H9 (cell line): ENCODE data around the gene TRMU. TPM values are rescaled to one million over a fixed set of nuclear protein-coding genes. Genes with fewer than 3 reads are reported as not detected.
A peak's percentile ranks its signal among the peaks of the same experiment; 100 is the strongest.

Experiments
- DNase-seq: peaks from one replicate; pipeline ENCODE4 v3.0.0-alpha.2; 2017
- H2AFZ ChIP-seq: one replicate; pipeline ENCODE4 v1.6.1; 2013; ENCODE audit warnings: mild to moderate bottlenecking, low read length, control low read depth, moderate library complexity
- H2AK5ac ChIP-seq: 2 replicates; pipeline ENCODE4 v1.6.1; 2013; ENCODE audit warnings: low read length, control low read depth, mixed read lengths; ENCODE audit not compliant: insufficient read length
- H2BK120ac ChIP-seq: one replicate; pipeline ENCODE4 v1.6.1; 2013; ENCODE audit warnings: low read depth, mild to moderate bottlenecking, low read length, control low read depth, inconsistent platforms; ENCODE audit not compliant: poor library complexity, severe bottlenecking
- H2BK12ac ChIP-seq: 2 replicates; pipeline ENCODE4 v1.6.1; 2013; ENCODE audit warnings: low read length, control low read depth, mixed read lengths, low read depth; ENCODE audit not compliant: insufficient read length
- H2BK15ac ChIP-seq: 2 replicates; pipeline ENCODE4 v1.6.1; 2013; ENCODE audit warnings: low read depth, low read length, control low read depth
- H2BK20ac ChIP-seq: one replicate; pipeline ENCODE4 v1.6.1; 2013; ENCODE audit warnings: low read depth, mild to moderate bottlenecking, low read length, control low read depth, inconsistent platforms; ENCODE audit not compliant: poor library complexity, severe bottlenecking
- H2BK5ac ChIP-seq: 2 replicates; pipeline ENCODE4 v1.6.1; 2013; ENCODE audit warnings: low read length, control low read depth, mixed read lengths; ENCODE audit not compliant: insufficient read length
- H3K14ac ChIP-seq: 2 replicates; pipeline ENCODE4 v1.6.1; 2013; ENCODE audit warnings: low read length, control low read depth; ENCODE audit not compliant: insufficient read depth
- H3K18ac ChIP-seq: 2 replicates; pipeline ENCODE4 v1.6.1; 2013; ENCODE audit warnings: low read depth, mild to moderate bottlenecking, mixed read lengths, low read length, control low read depth; ENCODE audit not compliant: insufficient read length
- H3K23ac ChIP-seq: 2 replicates; pipeline ENCODE4 v1.6.1; 2013; ENCODE audit warnings: low read length, control low read depth, mixed read lengths, low read depth; ENCODE audit not compliant: insufficient read length
- H3K23me2 ChIP-seq: 2 replicates; pipeline ENCODE4 v1.6.1; 2013; ENCODE audit warnings: low read depth, mild to moderate bottlenecking, mixed read lengths, low read length, control low read depth; ENCODE audit not compliant: insufficient read length, poor library complexity, severe bottlenecking
- H3K27ac ChIP-seq: 2 replicates; pipeline ENCODE4 v1.5.1; 2013; ENCODE audit warnings: low read length, control low read depth, mixed read lengths, low read depth; ENCODE audit not compliant: insufficient read length
- H3K27me3 ChIP-seq: 2 replicates; pipeline ENCODE4 v1.6.1; 2013; ENCODE audit warnings: low read length, control low read depth, inconsistent platforms; ENCODE audit not compliant: insufficient read depth
- H3K4ac ChIP-seq: 2 replicates; pipeline ENCODE4 v1.6.1; 2013; ENCODE audit warnings: low read depth, mild to moderate bottlenecking, control low read depth, inconsistent platforms, low read length, moderate library complexity
- H3K4me1 ChIP-seq: 2 replicates; pipeline ENCODE4 v1.6.1; 2013; ENCODE audit warnings: low read length, control low read depth, inconsistent platforms; ENCODE audit not compliant: insufficient read depth
- H3K4me2 ChIP-seq: 2 replicates; pipeline ENCODE4 v1.6.1; 2013; ENCODE audit warnings: low read length, control low read depth, mixed read lengths; ENCODE audit not compliant: insufficient read length, insufficient read depth
- H3K56ac ChIP-seq: 2 replicates; pipeline ENCODE4 v1.6.1; 2013; ENCODE audit warnings: low read depth, mild to moderate bottlenecking, mixed read lengths, low read length, control low read depth; ENCODE audit not compliant: insufficient read length
- H3K79me1 ChIP-seq: 2 replicates; pipeline ENCODE4 v1.6.1; 2013; ENCODE audit warnings: low read depth, mild to moderate bottlenecking, moderate library complexity, low read length, control low read depth, inconsistent platforms; ENCODE audit not compliant: insufficient read depth, poor library complexity, severe bottlenecking
- H3K79me2 ChIP-seq: 2 replicates; pipeline ENCODE4 v1.6.1; 2013; ENCODE audit warnings: low read length, control low read depth, inconsistent platforms; ENCODE audit not compliant: insufficient read depth
- H3K9ac ChIP-seq: 2 replicates; pipeline ENCODE4 v1.6.1; 2013; ENCODE audit warnings: low read length, control low read depth, mixed read lengths; ENCODE audit not compliant: insufficient read length; ENCODE audit errors: extremely low read depth
- H3K9me3 ChIP-seq: one replicate; pipeline ENCODE4 v1.6.1; 2013; ENCODE audit warnings: low read depth, low read length, inconsistent platforms; ENCODE audit not compliant: control insufficient read depth
- H3T11ph ChIP-seq: one replicate; pipeline ENCODE4 v1.6.1; 2013; ENCODE audit warnings: mild to moderate bottlenecking, low read length, control low read depth, inconsistent platforms
- H4K20me1 ChIP-seq: one replicate; pipeline ENCODE4 v1.6.1; 2013; ENCODE audit not compliant: control insufficient read depth, insufficient read length, insufficient read depth
- H4K5ac ChIP-seq: 2 replicates; pipeline ENCODE4 v1.6.1; 2013; ENCODE audit warnings: low read depth, mild to moderate bottlenecking, mixed read lengths, low read length, control low read depth; ENCODE audit not compliant: insufficient read length
- H4K8ac ChIP-seq: replicated peaks from 2 replicates; pipeline ENCODE4 v1.6.1; 2013; ENCODE audit warnings: low read length, control low read depth, mixed read lengths, low read depth; ENCODE audit not compliant: insufficient read length
- H4K91ac ChIP-seq: 2 replicates; pipeline ENCODE4 v1.6.1; 2013; ENCODE audit warnings: low read depth, mild to moderate bottlenecking, moderate library complexity, mixed read lengths, low read length, control low read depth; ENCODE audit not compliant: insufficient read length
- H3K27ac Mint-ChIP-seq, 3 experiments: 2 replicates in 2 of 3; 3 replicates in 1 of 3; pipeline ENCODE4 v1.8.0; 2020 to 2021; ENCODE audit warnings: mixed read lengths in 3 of 3, mild to moderate bottlenecking in 1 of 3, moderate library complexity in 1 of 3
- H3K27me3 Mint-ChIP-seq: 2 replicates; pipeline ENCODE4 v1.8.0; 2021; ENCODE audit warnings: low read depth, mild to moderate bottlenecking, moderate library complexity, mixed read lengths
- H3K36me3 Mint-ChIP-seq, 3 experiments: 2 replicates in 2 of 3; 3 replicates in 1 of 3; pipeline ENCODE4 v1.8.0; 2020 to 2021; ENCODE audit warnings: low read depth in 3 of 3, mixed read lengths in 3 of 3; ENCODE audit not compliant: insufficient read depth in 1 of 3
- H3K4me1 Mint-ChIP-seq, 2 experiments: 2 replicates each; pipeline ENCODE4 v1.8.0; 2020; ENCODE audit warnings: mixed read lengths in 2 of 2
- H3K4me3 Mint-ChIP-seq, 2 experiments: 2 replicates in 1 of 2; 3 replicates in 1 of 2; pipeline ENCODE4 v1.8.0; 2020 to 2021; ENCODE audit warnings: mild to moderate bottlenecking in 2 of 2, mixed read lengths in 2 of 2, moderate library complexity in 1 of 2
- H3K9me3 Mint-ChIP-seq, 2 experiments: 2 replicates in 1 of 2; 3 replicates in 1 of 2; pipeline ENCODE4 v1.8.0; 2020; ENCODE audit warnings: mild to moderate bottlenecking in 2 of 2, mixed read lengths in 2 of 2, moderate library complexity in 1 of 2
- CTCF ChIP-seq: fragments of 200-600 bp; sonication (generic); conservative IDR thresholded peaks from 3 replicates; pipeline ENCODE4 v1.8.0; 2021; ENCODE audit warnings: antibody characterized with exemption, mild to moderate bottlenecking
- WGBS: extraction: QIAGEN DNeasy Blood & Tissue Kit; methylation state at CpG from one replicate; pipeline ENCODE4 v1.1.7; 2013; ENCODE audit warnings: missing lambda C conversion rate, low lambda C conversion rate, mixed read lengths; ENCODE audit not compliant: insufficient read length; ENCODE audit errors: extremely low coverage; 5-methylcytosine and 5-hydroxymethylcytosine counted together
- total RNA-seq: library from RNA; stranded (reverse); gene quantifications from 2 replicates; pipeline ENCODE4 v1.2.1, GENCODE V29; 2021

TRMU gene
- total RNA-seq, 1 experiment from 2014 or later, result 86.3 TPM

GRCh38 chr22:46381142-46381541 is 45.6 kb downstream of the TRMU start:
- Histone ChIP-seq H2BK120ac (no peak overlapping the region), H4K5ac (no peak overlapping the region), H2AFZ (no peak overlapping the region), H3K23me2 (peaks cover 4% of the 10 kb centered on the region), H2BK20ac (no peak overlapping the region), H3T11ph (no peak overlapping the region), H4K20me1 (peaks cover 2% of the 10 kb centered on the region), H2AK5ac (no peak overlapping the region), H3K27me3 (no peaks in the 10 kb centered on the region), H3K4me2 (no peak overlapping the region), H3K56ac (no peak overlapping the region), H3K4ac (no peak overlapping the region), H3K14ac (no peak overlapping the region; the same call in 1 of the 2 replicates), H3K4me1 (peaks cover 6% of the 10 kb centered on the region; the same call in 1 of the 2 replicates), H2BK12ac (no peak overlapping the region), H3K27ac (no peak overlapping the region), H2BK15ac (no peak overlapping the region), H2BK5ac (no peak overlapping the region), H4K91ac (no peak overlapping the region), H4K8ac (no peak overlapping the region), H3K79me2 (no peaks in the 10 kb centered on the region), H3K23ac (no peak overlapping the region), H3K9ac (no peak overlapping the region), H3K9me3 (no peaks in the 10 kb centered on the region), H3K79me1 (no peaks in the 10 kb centered on the region), H3K18ac (no peak overlapping the region)
- Mint-ChIP-seq H3K4me1 (peaks cover 39 to 43% of the 10 kb centered on the region in 2 experiments), H3K9me3 (no peaks in the 10 kb centered on the region; a peak in 1 of 5 replicates), H3K27me3 (no peaks in the 10 kb centered on the region), H3K36me3 (peaks cover 7 to 30% (median 18%) of the 10 kb centered on the region in 3 experiments), H3K27ac (peak overlapping the region in 1 of 3 experiments; percentile 15; a peak in 2 of 7 replicates), H3K4me3 (no peak overlapping the region)
- WGBS, result no CpG with 5 or more reads among the region's 5 CpGs
- TF ChIP-seq CTCF, result no peak
- DNase-seq, result no peak
